Adrenal gland (tissue), 5 donors: ENCODE results near the gene TM9SF1.

Source experiments
- CTCF ChIP-seq, 6 experiments: fragments of 450-650 bp in 4 of 6; fragments of 200-600 bp in 2 of 6; sonication (generic) in 1 of 6; IDR thresholded peaks; 1 replicate in 5 of 6; 2 replicates in 1 of 6; pipeline versions ENCODE4 v1.5.1 to v1.8.0; 2016 to 2021; ENCODE audit warnings: antibody characterized with exemption in 6 of 6, mild to moderate bottlenecking in 2 of 6, moderate library complexity in 1 of 6
- POLR2A ChIP-seq, 2 donors: fragments of 450-650 bp; IDR thresholded peaks; one replicate each; pipeline ENCODE4 v1.6.1; 2017; ENCODE audit warnings: antibody characterized with exemption in 2 of 2, mild to moderate bottlenecking in 2 of 2, moderate library complexity in 1 of 2
- donor health status: DM: no; HTN: no; CAD: no.

GRCh38 chr14:24195186-24196070 is at the start of gene TM9SF1:
- TF ChIP-seq CTCF (IDR thresholded peaks at IDR 0.05): no peak
- peak; percentile 65 to 82 for TF ChIP-seq POLR2A (IDR thresholded peaks at IDR 0.05)
